K562 (cell line): ENCODE measurements around the gene HCST. TPM values are rescaled to one million over a fixed set of nuclear protein-coding genes. Genes with fewer than 3 reads are reported as not detected.

ENCODE experiments used
- ASH1L ChIP-seq: fragments of 450-650 bp; IDR thresholded peaks from 2 replicates; pipeline ENCODE4 v1.6.1; 2018; ENCODE audit warnings: borderline replicate concordance, mild to moderate bottlenecking, low read depth; ENCODE audit not compliant: partially characterized antibody
- CHAMP1 ChIP-seq: fragments of 450-650 bp; IDR thresholded peaks from 2 replicates; pipeline ENCODE4 v1.6.1; 2016; ENCODE audit warnings: mild to moderate bottlenecking
- EP300 ChIP-seq: IDR thresholded peaks from 2 replicates; pipeline ENCODE4 v1.6.1; 2012; ENCODE audit warnings: low read length, improper control_type of control experiment
- GABPA ChIP-seq: fragments of 200-800 bp; sonication (Bioruptor generic); conservative IDR thresholded peaks from 2 replicates; pipeline ENCODE4 v1.6.1; 2016; ENCODE audit warnings: low read depth, missing genetic modification characterization, missing compliant biosample characterization
- HIVEP1 ChIP-seq: fragments of 250-450 bp; sonication (Bioruptor Pico); IDR thresholded peaks from 2 replicates; pipeline ENCODE4 v1.4.0; 2020; ENCODE audit warnings: mild to moderate bottlenecking
- HNRNPK ChIP-seq: fragments of 200-400 bp; formaldehyde crosslinking; IDR thresholded peaks from one replicate; pipeline ENCODE4 v1.6.1; 2018; ENCODE audit warnings: mild to moderate bottlenecking, low read depth, low read length; ENCODE audit not compliant: poor library complexity, severe bottlenecking
- IFI16 ChIP-seq: fragments of 250-450 bp; sonication (Bioruptor Pico); IDR thresholded peaks from 2 replicates; pipeline ENCODE4 v2.1.2; 2022; ENCODE audit warnings: mild to moderate bottlenecking, inconsistent platforms
- KAT7 ChIP-seq: sonication (generic); formaldehyde crosslinking; IDR thresholded peaks from 2 replicates; pipeline ENCODE4 v1.8.0; 2022; ENCODE audit warnings: missing genetic modification reagents, mild to moderate bottlenecking, borderline replicate concordance
- KLF13 ChIP-seq: fragments of 450-650 bp; IDR thresholded peaks from 2 replicates; pipeline ENCODE4 v1.6.1; 2016; ENCODE audit warnings: missing genetic modification characterization, low read depth, mild to moderate bottlenecking, missing compliant biosample characterization, moderate library complexity, borderline replicate concordance
- KLF16 ChIP-seq: IDR thresholded peaks from 2 replicates; pipeline ENCODE4 v1.6.1; 2016; ENCODE audit warnings: antibody characterized with exemption
- PTRF ChIP-seq: fragments of 450-650 bp; IDR thresholded peaks from 2 replicates; pipeline ENCODE4 v1.6.1; 2016; ENCODE audit warnings: mild to moderate bottlenecking, missing genetic modification characterization, missing compliant biosample characterization
- U2AF1 ChIP-seq: fragments of 200-400 bp; formaldehyde crosslinking; optimal IDR thresholded peaks from 2 replicates; pipeline ENCODE3; 2017; ENCODE audit warnings: mild to moderate bottlenecking, low read depth, low read length, moderate library complexity
- ZBTB17 ChIP-seq: fragments of 450-650 bp; formaldehyde crosslinking; IDR thresholded peaks from 2 replicates; pipeline ENCODE4 v1.4.0; 2020; ENCODE audit warnings: mild to moderate bottlenecking
- ZBTB2 ChIP-seq: fragments of 450-650 bp; IDR thresholded peaks from 2 replicates; pipeline ENCODE4 v1.6.1; 2016; ENCODE audit warnings: antibody characterized with exemption
- ZNF134 ChIP-seq: fragments of 250-450 bp; sonication (Bioruptor Pico); conservative IDR thresholded peaks from 2 replicates; pipeline ENCODE4 v1.4.0; 2020
- ZNF75A ChIP-seq: fragments of 450-650 bp; formaldehyde crosslinking; IDR thresholded peaks from 2 replicates; pipeline ENCODE4 v1.4.0; 2020; ENCODE audit warnings: mild to moderate bottlenecking
- polyA plus RNA-seq, 8 experiments: library from polyadenylated mRNA; depleted of rRNA in 4 of 8; stranded (reverse) in 5 of 8; unstranded in 3 of 8; fragments of >200 nt; fragmentation: Nextera tagmentation in 2 of 8; fragmentation: Illumina TruSeq in 1 of 8; extraction: Ambion mirVana in 2 of 8; extraction: Trizol in 1 of 8; gene quantifications; 2 replicates each; pipeline versions ENCODE4 v1.2.1 to v1.2.3, GENCODE V29; 2011 to 2014; ENCODE audit warnings: inconsistent platforms in 1 of 8, missing spikeins in 1 of 8
- total RNA-seq, 7 experiments: library from RNA; depleted of rRNA in 6 of 7; stranded (reverse); fragments of >200 nt in 6 of 7; fragmentation: Illumina TruSeq in 2 of 7; extraction: Trizol in 2 of 7; gene quantifications; 2 replicates each; pipeline versions ENCODE4 v1.2.1 to v1.2.3, GENCODE V29; 2011 to 2021; ENCODE audit warnings: low replicate concordance in 1 of 7
- TF ChIP-seq, protein P1 (sequence below): sonication (generic); formaldehyde crosslinking; IDR thresholded peaks from 2 replicates; pipeline ENCODE4 v1.8.1; 2023; ENCODE audit warnings: missing genetic modification reagents, mild to moderate bottlenecking, borderline replicate concordance
- TF ChIP-seq, protein P2 (sequence below): sonication (generic); formaldehyde crosslinking; IDR thresholded peaks from 2 replicates; pipeline ENCODE4 v1.8.1; 2022; ENCODE audit warnings: missing genetic modification reagents

HCST gene
- total and polyA plus RNA-seq, 9 of the 15 experiments (the other 6 are each of a cell fraction or from before 2014, with no cell fraction given), result 0.29 to 1.9 (median 0.95) TPM; not detected in 2

DNA sequence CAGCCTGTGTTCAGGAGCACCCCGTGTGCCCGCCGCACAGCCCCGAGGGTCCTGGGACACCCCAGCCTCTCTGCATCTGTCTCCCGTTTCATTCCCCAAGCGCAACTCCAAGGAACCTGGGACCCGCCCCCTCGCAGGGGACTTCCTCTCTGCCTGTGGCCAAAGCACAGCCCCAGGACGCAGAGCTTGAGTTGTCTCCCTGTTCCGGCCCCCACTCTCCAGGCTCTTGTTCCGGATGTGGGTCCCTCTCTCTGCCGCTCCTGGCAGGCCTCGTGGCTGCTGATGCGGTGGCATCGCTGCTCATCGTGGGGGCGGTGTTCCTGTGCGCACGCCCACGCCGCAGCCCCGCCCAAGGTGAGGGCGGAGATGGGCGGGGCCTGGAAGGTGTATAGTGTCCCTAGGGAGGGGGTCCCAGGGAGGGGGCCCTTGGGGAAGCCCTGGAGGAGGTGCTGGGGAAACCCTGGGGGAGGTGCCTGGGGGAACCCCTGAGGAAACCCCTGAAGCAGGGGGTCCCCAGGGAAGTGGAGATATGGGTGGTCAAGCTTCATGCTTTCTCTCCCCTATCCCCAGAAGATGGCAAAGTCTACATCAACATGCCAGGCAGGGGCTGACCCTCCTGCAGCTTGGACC is 1.3 kb downstream of the HCST start (continued):
- TF ChIP-seq, protein P1, sequence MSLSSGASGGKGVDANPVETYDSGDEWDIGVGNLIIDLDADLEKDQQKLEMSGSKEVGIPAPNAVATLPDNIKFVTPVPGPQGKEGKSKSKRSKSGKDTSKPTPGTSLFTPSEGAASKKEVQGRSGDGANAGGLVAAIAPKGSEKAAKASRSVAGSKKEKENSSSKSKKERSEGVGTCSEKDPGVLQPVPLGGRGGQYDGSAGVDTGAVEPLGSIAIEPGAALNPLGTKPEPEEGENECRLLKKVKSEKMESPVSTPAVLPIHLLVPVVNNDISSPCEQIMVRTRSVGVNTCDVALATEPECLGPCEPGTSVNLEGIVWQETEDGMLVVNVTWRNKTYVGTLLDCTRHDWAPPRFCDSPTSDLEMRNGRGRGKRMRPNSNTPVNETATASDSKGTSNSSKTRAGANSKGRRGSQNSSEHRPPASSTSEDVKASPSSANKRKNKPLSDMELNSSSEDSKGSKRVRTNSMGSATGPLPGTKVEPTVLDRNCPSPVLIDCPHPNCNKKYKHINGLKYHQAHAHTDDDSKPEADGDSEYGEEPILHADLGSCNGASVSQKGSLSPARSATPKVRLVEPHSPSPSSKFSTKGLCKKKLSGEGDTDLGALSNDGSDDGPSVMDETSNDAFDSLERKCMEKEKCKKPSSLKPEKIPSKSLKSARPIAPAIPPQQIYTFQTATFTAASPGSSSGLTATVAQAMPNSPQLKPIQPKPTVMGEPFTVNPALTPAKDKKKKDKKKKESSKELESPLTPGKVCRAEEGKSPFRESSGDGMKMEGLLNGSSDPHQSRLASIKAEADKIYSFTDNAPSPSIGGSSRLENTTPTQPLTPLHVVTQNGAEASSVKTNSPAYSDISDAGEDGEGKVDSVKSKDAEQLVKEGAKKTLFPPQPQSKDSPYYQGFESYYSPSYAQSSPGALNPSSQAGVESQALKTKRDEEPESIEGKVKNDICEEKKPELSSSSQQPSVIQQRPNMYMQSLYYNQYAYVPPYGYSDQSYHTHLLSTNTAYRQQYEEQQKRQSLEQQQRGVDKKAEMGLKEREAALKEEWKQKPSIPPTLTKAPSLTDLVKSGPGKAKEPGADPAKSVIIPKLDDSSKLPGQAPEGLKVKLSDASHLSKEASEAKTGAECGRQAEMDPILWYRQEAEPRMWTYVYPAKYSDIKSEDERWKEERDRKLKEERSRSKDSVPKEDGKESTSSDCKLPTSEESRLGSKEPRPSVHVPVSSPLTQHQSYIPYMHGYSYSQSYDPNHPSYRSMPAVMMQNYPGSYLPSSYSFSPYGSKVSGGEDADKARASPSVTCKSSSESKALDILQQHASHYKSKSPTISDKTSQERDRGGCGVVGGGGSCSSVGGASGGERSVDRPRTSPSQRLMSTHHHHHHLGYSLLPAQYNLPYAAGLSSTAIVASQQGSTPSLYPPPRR, result no peak
- TF ChIP-seq PTRF (no peak), ZBTB2 (0 out of 2 replicates have a peak, but pooled peaks have one; percentile 54), KLF16 (no peak), KLF13 (tag) (peak; percentile 76; the same call in 1 of the 2 replicates), U2AF1 (no peak), EP300 (0 out of 2 replicates have a peak, but pooled peaks have one; percentile 18), ZBTB17 (0 out of 2 replicates have a peak, but pooled peaks have one; percentile 22), HIVEP1 (CRISPR knock-in tag) (no peak), ZNF75A (no peak), KAT7 (no peak), CHAMP1 (no peak), GABPA (tag) (peak; percentile 90), ZNF134 (CRISPR knock-in tag) (no peak), HNRNPK (no peak), IFI16 (no peak), ASH1L (no peak)
- TF ChIP-seq, protein P2, sequence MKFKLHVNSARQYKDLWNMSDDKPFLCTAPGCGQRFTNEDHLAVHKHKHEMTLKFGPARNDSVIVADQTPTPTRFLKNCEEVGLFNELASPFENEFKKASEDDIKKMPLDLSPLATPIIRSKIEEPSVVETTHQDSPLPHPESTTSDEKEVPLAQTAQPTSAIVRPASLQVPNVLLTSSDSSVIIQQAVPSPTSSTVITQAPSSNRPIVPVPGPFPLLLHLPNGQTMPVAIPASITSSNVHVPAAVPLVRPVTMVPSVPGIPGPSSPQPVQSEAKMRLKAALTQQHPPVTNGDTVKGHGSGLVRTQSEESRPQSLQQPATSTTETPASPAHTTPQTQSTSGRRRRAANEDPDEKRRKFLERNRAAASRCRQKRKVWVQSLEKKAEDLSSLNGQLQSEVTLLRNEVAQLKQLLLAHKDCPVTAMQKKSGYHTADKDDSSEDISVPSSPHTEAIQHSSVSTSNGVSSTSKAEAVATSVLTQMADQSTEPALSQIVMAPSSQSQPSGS (CRISPR knock-in tag), result no peak
